ENCODE data around the gene SUGCT.

The SUGCT gene

GRCh38 chr7:40716052-40716451 lies 581.2 kb downstream of the SUGCT start:
- no peak for DNase-seq (ENCODE audit: low read depth)
- TF ChIP-seq CTCF (IDR thresholded peaks at IDR 0.05; ENCODE audit: low read depth, low read length), result no peak
- H3K4me3 ChIP-seq (ENCODE audit: low read depth, low read length), result no peak overlapping the region

- H3K4me3 ChIP-seq (ENCODE audit: low read depth, low read length), result no peak overlapping the region
- no peak for TF ChIP-seq POLR2A (IDR thresholded peaks at IDR 0.05; ENCODE audit: extremely low read depth, insufficient read length)
- peak; percentile 31; the same call in 1 of the 2 replicates for TF ChIP-seq MYC (IDR thresholded peaks at IDR 0.05; ENCODE audit: low read depth, low read length)
- TF ChIP-seq MAX (IDR thresholded peaks at IDR 0.05; ENCODE audit: low read depth, low read length), result peak; percentile 54; the same call in 1 of the 2 replicates
- DNase-seq (ENCODE audit: low read depth), result peak; percentile 70
Observed at GRCh38 chr7:40717242-40717641, 582.4 kb downstream of the SUGCT start.

GRCh38 chr7:40720416-40720815 lies 585.6 kb downstream of the SUGCT start:
- no peak overlapping the region for H3K4me3 ChIP-seq (ENCODE audit: low read depth, low read length)
- DNase-seq (ENCODE audit: low read depth), result no peak
- no peak for TF ChIP-seq CTCF (IDR thresholded peaks at IDR 0.05; ENCODE audit: low read depth, low read length)
- no peak for TF ChIP-seq MAX (IDR thresholded peaks at IDR 0.05; ENCODE audit: low read depth, low read length)
- no peak for TF ChIP-seq MYC (IDR thresholded peaks at IDR 0.05; ENCODE audit: low read depth, low read length)
- TF ChIP-seq POLR2A (IDR thresholded peaks at IDR 0.05; ENCODE audit: extremely low read depth, insufficient read length), result no peak

GRCh38 chr7:40721342-40721949 lies 586.6 kb downstream of the SUGCT start:
- TF ChIP-seq MAX (IDR thresholded peaks at IDR 0.05; ENCODE audit: low read depth, low read length), result no peak
- TF ChIP-seq CTCF (IDR thresholded peaks at IDR 0.05; ENCODE audit: low read depth, low read length), result no peak
- no peak for TF ChIP-seq POLR2A (IDR thresholded peaks at IDR 0.05; ENCODE audit: extremely low read depth, insufficient read length)
- TF ChIP-seq MYC (IDR thresholded peaks at IDR 0.05; ENCODE audit: low read depth, low read length), result no peak
- no peak overlapping the region for H3K4me3 ChIP-seq (ENCODE audit: low read depth, low read length)
- DNase-seq (ENCODE audit: low read depth), result no peak

GRCh38 chr7:40722242-40722641 lies 587.4 kb downstream of the SUGCT start:
- TF ChIP-seq CTCF (IDR thresholded peaks at IDR 0.05; ENCODE audit: low read depth, low read length) (no peak), MYC (IDR thresholded peaks at IDR 0.05; ENCODE audit: low read depth, low read length) (no peak), MAX (IDR thresholded peaks at IDR 0.05; ENCODE audit: low read depth, low read length) (no peak), POLR2A (IDR thresholded peaks at IDR 0.05; ENCODE audit: extremely low read depth, insufficient read length) (no peak)
- H3K4me3 ChIP-seq (ENCODE audit: low read depth, low read length), result no peak overlapping the region
- no peak for DNase-seq (ENCODE audit: low read depth)

- H3K4me3 ChIP-seq (ENCODE audit: low read depth, low read length), result no peak overlapping the region
- DNase-seq (ENCODE audit: low read depth), result no peak
- TF ChIP-seq POLR2A (IDR thresholded peaks at IDR 0.05; ENCODE audit: extremely low read depth, insufficient read length), result no peak
- TF ChIP-seq MYC (IDR thresholded peaks at IDR 0.05; ENCODE audit: low read depth, low read length), result no peak
- no peak for TF ChIP-seq CTCF (IDR thresholded peaks at IDR 0.05; ENCODE audit: low read depth, low read length)
- TF ChIP-seq MAX (IDR thresholded peaks at IDR 0.05; ENCODE audit: low read depth, low read length), result no peak
Observed at GRCh38 chr7:40723829-40724228, 589.0 kb downstream of the SUGCT start.
